Activated CD4-positive, CD25-positive, alpha-beta regulatory T cell treated with anti-CD3 and anti-CD28 coated beads, Interleukin-2, amount 50 U/mL, for 24 hours (primary cell): Measurements from ENCODE around the gene SLC22A15.

Experiments used
- ATAC-seq, 2 donors: fragments of 150-1000 bp; cut with Tn5 transposase; one replicate each; pipeline ENCODE4 v1.10.0; 2021; ENCODE audit warnings: mild to moderate bottlenecking in 1 of 2, moderate library complexity in 1 of 2

The SLC22A15 gene

DNA sequence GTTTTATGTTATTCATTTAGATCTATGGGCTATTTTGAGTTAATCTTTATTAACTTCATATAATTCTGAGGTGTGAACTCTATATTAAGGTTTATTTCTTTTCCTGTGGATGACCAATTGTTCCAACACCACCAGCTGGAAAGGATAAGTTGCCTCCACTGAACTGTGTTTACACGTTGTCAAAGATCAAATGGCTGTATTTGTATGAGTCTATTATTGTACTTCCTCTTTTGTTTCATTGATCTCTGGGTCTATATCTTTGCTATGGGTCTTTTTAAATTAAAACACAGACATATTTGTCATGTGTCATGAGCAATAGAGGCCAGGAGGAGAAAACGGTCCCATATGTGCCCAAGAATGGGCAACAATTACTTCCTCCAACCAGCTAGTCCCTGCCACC is 129.7 kb downstream of the SLC22A15 start:
- no peak for ATAC-seq

DNA sequence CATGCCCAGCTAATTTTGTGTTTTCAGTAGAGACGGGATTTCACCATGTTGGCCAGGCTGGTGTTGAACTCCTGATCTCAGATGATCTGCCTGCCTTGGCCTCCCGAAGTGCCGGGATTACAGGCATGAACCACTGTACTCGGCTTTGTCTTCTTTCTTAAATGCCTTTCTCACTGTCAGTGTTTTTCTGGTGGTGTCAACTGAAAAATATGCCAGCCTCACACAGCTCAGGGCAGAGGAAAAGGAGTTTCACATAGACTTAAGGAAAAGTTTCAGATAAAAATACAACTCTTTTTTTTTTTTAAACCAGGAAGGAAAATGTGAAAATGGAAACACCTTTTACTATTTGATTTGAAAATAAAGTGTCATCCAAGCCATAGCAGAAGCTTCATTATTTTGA is 130.3 kb downstream of the SLC22A15 start:
- no peak for ATAC-seq

DNA sequence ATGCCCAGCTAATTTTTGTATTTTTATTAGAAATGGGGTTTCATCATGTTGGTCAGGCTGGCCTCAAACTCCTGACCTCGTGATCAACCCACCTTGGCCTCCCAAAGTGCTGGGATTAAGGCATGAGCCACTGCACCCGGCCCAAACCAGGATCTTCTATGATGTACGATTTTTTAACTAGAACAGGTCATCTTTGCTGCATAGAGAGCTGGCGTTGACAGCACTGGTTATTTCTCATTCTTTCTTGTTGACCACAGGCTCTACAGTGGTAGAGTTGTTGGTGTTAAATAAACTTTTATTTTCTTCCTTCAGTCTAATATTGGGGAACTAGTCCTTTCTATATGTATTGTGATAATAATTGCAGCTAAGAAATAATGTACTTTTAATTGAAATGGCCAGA is 131.1 kb downstream of the SLC22A15 start:
- ATAC-seq: no peak

DNA sequence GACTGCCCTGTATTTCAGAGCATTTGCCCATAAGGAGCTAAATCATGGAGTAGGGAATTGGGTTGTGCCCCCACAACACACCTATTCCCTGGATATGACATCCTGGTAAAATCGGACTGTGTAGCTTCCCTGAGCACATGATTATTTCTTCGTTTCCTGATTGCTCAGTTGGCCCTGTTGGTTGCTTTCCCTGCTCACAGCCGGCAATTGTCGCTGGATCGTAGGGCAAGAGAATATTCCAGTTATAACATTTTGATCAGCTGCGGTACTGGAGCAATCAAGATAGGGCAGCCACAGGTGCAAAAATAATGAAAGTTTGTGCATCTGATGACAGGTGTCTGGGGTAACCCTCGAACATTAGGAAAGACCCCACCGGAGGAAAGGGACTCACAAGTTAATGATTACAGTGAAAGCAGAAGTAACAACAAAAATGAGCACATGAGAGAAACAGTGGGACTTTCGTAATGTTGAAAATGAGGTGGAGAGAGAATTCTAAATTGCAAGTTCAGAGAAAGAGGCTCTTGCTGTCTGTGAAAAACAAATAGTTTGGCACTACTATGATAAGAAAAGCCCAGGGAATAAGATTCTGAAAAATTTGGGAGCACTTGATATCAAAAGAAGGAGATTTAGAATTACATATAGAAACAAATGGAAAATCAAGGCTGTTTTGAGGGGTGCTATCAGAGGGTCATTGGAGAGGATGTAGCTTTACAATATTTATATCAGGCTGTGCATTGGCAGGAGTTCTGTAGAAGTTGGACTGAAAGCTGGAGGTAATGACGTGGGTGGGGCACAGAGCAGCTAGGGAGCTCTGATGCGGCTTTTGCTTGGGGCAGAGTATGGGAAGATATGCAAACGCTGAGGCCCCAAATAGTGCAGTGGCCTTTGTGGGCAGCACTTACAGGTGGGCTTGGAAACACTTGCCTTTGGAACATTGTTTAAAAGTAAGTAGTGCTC is 134.5 kb downstream of the SLC22A15 start, which contains the start of gene MAB21L3:
Gene MAB21L3 (plus strand): TSS at position 833 of the 957 bp plus-strand sequence. CDS start 1,217 bp downstream, outside the sequence.
- ATAC-seq: no peak

DNA sequence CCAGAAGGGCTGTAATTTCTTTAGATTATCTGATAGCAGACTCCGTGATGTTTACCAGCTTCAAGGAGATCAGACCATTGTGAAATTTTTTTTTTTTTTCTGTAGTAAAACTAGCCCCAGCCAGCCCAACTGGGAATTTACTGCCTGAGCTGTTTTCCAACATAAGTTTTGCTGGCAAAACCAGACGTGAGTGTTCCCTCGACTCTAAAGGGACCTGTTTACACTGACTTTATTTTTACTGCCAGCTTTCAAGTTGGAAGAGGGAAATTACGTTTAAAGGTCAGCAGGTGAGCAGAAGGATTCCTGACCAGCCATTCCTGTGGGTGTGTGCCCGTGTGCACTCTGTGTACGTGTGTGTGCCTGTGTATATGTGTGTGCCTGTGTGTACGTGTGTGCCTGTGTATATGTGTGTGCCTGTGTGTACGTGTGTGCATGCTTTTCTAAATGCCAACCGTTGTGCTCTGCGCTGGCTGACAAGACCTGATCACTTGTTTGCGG is 135.3 kb downstream of the SLC22A15 start:
- no peak for ATAC-seq

DNA sequence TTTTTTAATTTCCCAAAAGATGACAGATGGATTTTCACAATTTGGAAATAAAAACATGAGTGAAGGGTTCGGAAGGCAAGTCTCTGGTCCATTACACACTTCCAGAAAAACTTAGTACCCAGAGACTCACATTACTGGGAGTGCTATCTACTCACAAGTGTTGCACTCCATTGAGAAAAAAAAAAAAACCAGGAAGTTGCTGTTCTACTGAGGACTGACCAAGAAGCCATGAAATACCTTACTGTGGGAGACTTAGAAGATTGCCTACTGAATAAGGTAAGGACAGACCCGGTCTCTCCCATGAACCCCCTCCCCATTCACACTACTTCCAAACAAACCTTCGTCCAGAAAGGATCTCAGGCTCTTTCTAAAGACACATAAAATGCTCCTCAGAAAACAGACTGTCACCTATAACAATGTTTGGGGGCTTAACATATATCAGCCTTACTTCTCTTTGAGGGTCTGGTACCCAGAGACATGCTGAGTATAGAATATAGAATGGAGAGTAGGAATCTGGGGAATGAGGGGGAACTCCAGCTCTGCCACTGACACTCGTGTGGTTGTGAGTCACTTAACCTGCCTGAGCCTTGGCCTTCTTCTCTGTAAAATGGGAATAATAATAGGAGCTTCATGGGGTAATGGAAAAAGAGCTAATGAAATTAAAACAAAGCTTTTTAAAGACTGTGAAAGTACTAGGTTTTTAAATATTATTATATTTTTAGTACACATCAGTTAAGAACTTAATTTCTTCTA is 136.3 kb downstream of the SLC22A15 start:
- no peak for ATAC-seq

DNA sequence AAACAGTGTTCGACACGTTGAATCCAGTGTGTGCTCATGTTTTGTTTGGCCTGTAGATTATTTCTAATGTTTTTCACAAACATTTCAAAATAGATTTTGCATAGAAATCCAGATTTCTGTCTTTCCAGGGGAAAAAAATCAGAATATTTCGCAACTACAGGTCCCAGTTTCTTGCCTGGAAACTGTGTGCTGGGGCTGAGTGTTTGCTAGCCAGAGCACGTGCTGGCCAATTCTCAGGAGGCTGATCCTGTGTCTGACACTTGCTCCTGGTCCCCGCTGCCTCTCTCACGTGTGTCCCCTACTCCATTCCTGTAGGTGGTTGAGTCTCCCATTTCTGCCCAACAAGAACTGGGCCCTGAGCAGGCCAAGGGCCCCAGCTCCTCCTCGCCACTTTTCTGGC is 137.3 kb downstream of the SLC22A15 start:
- ATAC-seq: no peak

DNA sequence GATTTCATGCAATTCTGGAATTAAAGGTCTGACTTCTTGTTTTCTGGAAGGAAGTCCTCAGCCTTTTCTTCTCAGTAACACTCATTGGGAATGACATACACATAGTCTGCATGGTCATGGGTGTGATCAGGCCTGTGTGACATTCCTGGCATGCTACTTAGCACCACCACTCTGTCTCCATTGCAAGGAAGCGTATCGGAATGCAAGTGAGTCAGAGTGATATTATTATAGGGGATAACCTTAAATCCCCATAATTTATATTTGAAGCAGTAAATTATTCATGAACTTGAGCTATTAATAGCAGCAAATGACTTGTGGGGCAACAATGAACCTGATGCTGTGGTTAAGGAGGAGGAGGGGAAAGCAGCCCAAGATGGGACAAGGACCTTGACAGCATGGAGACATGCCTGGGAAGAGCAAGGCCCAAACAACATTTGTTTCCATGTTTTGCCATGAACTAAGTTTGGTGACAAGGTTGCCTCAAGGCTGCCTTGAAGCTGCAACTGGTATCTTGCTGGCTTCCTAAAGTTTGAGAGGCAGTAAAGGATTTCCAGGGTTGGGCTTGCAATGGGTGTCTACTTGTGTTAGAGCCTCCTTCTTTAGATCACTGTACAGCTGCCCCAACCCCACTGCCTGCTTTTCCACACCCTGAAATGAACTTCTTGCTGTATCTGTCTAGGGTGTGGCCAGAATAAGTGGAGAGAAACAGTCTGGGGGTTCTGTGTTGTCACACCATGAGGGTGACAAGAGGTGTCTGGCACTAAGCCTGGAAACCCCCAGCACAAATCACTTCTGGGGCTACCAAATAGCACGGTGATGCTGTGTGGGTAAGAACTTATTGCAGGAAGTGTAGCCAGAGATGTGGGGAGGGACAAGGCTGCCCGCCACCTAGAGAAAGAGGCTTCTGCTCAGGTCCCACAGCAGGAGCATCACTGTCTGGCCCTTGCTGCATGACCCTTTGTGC is 139.4 kb downstream of the SLC22A15 start:
- ATAC-seq: no peak

DNA sequence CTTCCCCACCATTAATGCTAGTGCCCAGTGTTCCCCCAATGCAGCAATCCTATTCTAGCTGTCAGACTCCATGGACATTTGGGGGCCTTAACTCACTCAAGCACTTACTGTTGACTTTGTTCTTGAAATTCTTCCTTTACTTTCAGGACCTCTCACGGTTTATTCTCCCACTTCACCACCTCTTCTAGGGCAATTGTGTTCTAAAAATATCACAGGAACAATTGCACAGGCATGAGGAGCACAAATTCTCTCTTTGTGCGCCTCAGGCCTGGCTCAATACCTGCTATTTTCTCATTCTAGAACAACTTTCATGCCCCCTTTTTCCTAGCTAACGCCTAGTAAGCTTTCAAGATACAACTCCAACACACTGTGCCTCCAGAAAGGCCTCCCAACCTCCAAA is 142.2 kb downstream of the SLC22A15 start:
- no peak for ATAC-seq
